ENCODE data around the gene TMEM39B.

- TF ChIP-seq CTCF (IDR thresholded peaks at IDR 0.05) = no peak
- no peak for TF ChIP-seq POLR2A (IDR thresholded peaks at IDR 0.05)
- no peak for TF ChIP-seq POLR2AphosphoS5 (IDR thresholded peaks at IDR 0.05)
These were observed 42.8 kb downstream of the TMEM39B start for GRCh38 chr1:32115496-32115895.

Measured in breast epithelium (tissue), 3 donors.